Stimulated activated naive CD8-positive, alpha-beta T cell treated with anti-CD3 and anti-CD28 coated beads, Interleukin-15, Interleukin-2, amounts not matched to agents 100 ng/mL and 50 ng/mL, for 24 hours (primary cell): ENCODE measurements around the gene JAK1.
A peak's percentile ranks its signal among the peaks of the same experiment; 100 is the strongest.
"Not testable (repeated sequence)": the region's sequence is repeated elsewhere in the genome, so short reads cannot be mapped to it uniquely, and the experiment has no call there.

Source experiments
- H3K27ac Mint-ChIP-seq: one replicate; pipeline ENCODE4 v1.8.0; 2021; ENCODE audit warnings: mild to moderate bottlenecking, mixed read lengths
- H3K27me3 Mint-ChIP-seq: one replicate; pipeline ENCODE4 v1.8.0; 2021; ENCODE audit warnings: mixed read lengths
- H3K36me3 Mint-ChIP-seq: one replicate; pipeline ENCODE4 v1.8.0; 2021; ENCODE audit warnings: low read depth, mixed read lengths
- H3K4me1 Mint-ChIP-seq: one replicate; pipeline ENCODE4 v1.8.0; 2021; ENCODE audit warnings: low read depth, mixed read lengths
- H3K4me3 Mint-ChIP-seq: one replicate; pipeline ENCODE4 v1.8.0; 2021; ENCODE audit warnings: mild to moderate bottlenecking, mixed read lengths
- H3K9me3 Mint-ChIP-seq: one replicate; pipeline ENCODE4 v1.8.0; 2021; ENCODE audit warnings: mixed read lengths

Gene JAK1

GRCh38 chr1:64929221-64929620 is 37.1 kb downstream of the JAK1 start:
- H3K36me3 Mint-ChIP-seq = peaks cover 28% of the 10 kb centered on the region
- peaks cover 89% of the 10 kb centered on the region for H3K4me1 Mint-ChIP-seq
- H3K27me3 Mint-ChIP-seq = no peaks in the 10 kb centered on the region
- no peaks in the 10 kb centered on the region for H3K9me3 Mint-ChIP-seq
- H3K4me3 Mint-ChIP-seq = no peak overlapping the region
- no peak overlapping the region for H3K27ac Mint-ChIP-seq

GRCh38 chr1:64928325-64928724 is 38.0 kb downstream of the JAK1 start:
- Mint-ChIP-seq H3K4me3 (no peak overlapping the region), H3K27ac (no peak overlapping the region), H3K9me3 (no peaks in the 10 kb centered on the region), H3K36me3 (peaks cover 28% of the 10 kb centered on the region), H3K27me3 (no peaks in the 10 kb centered on the region), H3K4me1 (peaks cover 89% of the 10 kb centered on the region)

- H3K4me1 Mint-ChIP-seq = peaks cover 100% of the 10 kb centered on the region
- H3K9me3 Mint-ChIP-seq = no peaks in the 10 kb centered on the region
- peaks cover 18% of the 10 kb centered on the region for H3K36me3 Mint-ChIP-seq
- no peak overlapping the region for H3K27ac Mint-ChIP-seq
- H3K27me3 Mint-ChIP-seq = no peaks in the 10 kb centered on the region
- H3K4me3 Mint-ChIP-seq = no peak overlapping the region
Observed at GRCh38 chr1:64925594-64925993, 40.8 kb downstream of the JAK1 start.

GRCh38 chr1:64923294-64923718 is 43.0 kb downstream of the JAK1 start:
- Mint-ChIP-seq H3K27me3 (no peaks in the 10 kb centered on the region), H3K36me3 (peaks cover 15% of the 10 kb centered on the region), H3K4me1 (peaks cover 97% of the 10 kb centered on the region), H3K4me3 (peak overlapping the region; percentile 46), H3K27ac (peak overlapping the region; percentile 92), H3K9me3 (no peaks in the 10 kb centered on the region)

- peak overlapping the region; percentile 59 for H3K4me3 Mint-ChIP-seq
- peak overlapping the region; percentile 92 for H3K27ac Mint-ChIP-seq
- H3K27me3 Mint-ChIP-seq = no peaks in the 10 kb centered on the region
- H3K36me3 Mint-ChIP-seq = peaks cover 14% of the 10 kb centered on the region
- H3K4me1 Mint-ChIP-seq = peaks cover 97% of the 10 kb centered on the region
- no peaks in the 10 kb centered on the region for H3K9me3 Mint-ChIP-seq
Observed at GRCh38 chr1:64922336-64922735, 44.0 kb downstream of the JAK1 start.

GRCh38 chr1:64921771-64922170 is 44.6 kb downstream of the JAK1 start:
- Mint-ChIP-seq H3K4me1 (peaks cover 97% of the 10 kb centered on the region), H3K27ac (peak overlapping the region; percentile 92), H3K4me3 (peak overlapping the region; percentile 59), H3K36me3 (peaks cover 9% of the 10 kb centered on the region), H3K9me3 (no peaks in the 10 kb centered on the region), H3K27me3 (no peaks in the 10 kb centered on the region)

GRCh38 chr1:64920941-64921589 is 45.3 kb downstream of the JAK1 start:
- no peaks in the 10 kb centered on the region for H3K9me3 Mint-ChIP-seq

GRCh38 chr1:64919120-64919519 is 47.2 kb downstream of the JAK1 start:
- not testable (repeated sequence) for H3K27ac Mint-ChIP-seq, H3K36me3 Mint-ChIP-seq

More at GRCh38 chr1:64920941-64921589, 45.3 kb downstream of the JAK1 start:
- peaks cover 97% of the 10 kb centered on the region for H3K4me1 Mint-ChIP-seq
- H3K36me3 Mint-ChIP-seq = peaks cover 7% of the 10 kb centered on the region
- peak overlapping the region; percentile 59 for H3K4me3 Mint-ChIP-seq
- H3K27ac Mint-ChIP-seq = peak overlapping the region; percentile 92
- no peaks in the 10 kb centered on the region for H3K27me3 Mint-ChIP-seq

GRCh38 chr1:64917907-64918306 is 48.4 kb downstream of the JAK1 start:
- Mint-ChIP-seq H3K27me3 (no peaks in the 10 kb centered on the region), H3K4me1 (peaks cover 95% of the 10 kb centered on the region), H3K9me3 (no peaks in the 10 kb centered on the region), H3K36me3 (peaks cover 7% of the 10 kb centered on the region), H3K27ac (peak overlapping the region; percentile 39), H3K4me3 (no peak overlapping the region)

More at GRCh38 chr1:64919120-64919519, 47.2 kb downstream of the JAK1 start:
- H3K4me1 Mint-ChIP-seq = peaks cover 95% of the 10 kb centered on the region
- H3K4me3 Mint-ChIP-seq, H3K9me3 Mint-ChIP-seq, H3K27me3 Mint-ChIP-seq: not testable (repeated sequence)

GRCh38 chr1:64917328-64917861 is 49.0 kb downstream of the JAK1 start:
- H3K27ac Mint-ChIP-seq = peak overlapping the region; percentile 39
- no peak overlapping the region for H3K4me3 Mint-ChIP-seq
- no peaks in the 10 kb centered on the region for H3K9me3 Mint-ChIP-seq
- no peaks in the 10 kb centered on the region for H3K27me3 Mint-ChIP-seq
- H3K36me3 Mint-ChIP-seq = peaks cover 7% of the 10 kb centered on the region
- H3K4me1 Mint-ChIP-seq = peaks cover 95% of the 10 kb centered on the region

GRCh38 chr1:64915381-64916274 is 50.7 kb downstream of the JAK1 start:
- Mint-ChIP-seq H3K27ac (no peak overlapping the region), H3K4me3 (no peak overlapping the region), H3K4me1 (peaks cover 95% of the 10 kb centered on the region)

GRCh38 chr1:64913361-64914015 is 52.9 kb downstream of the JAK1 start:
- Mint-ChIP-seq H3K36me3 (peaks cover 3% of the 10 kb centered on the region), H3K9me3 (no peaks in the 10 kb centered on the region), H3K4me1 (peaks cover 98% of the 10 kb centered on the region), H3K27me3 (no peaks in the 10 kb centered on the region), H3K27ac (no peak overlapping the region), H3K4me3 (no peak overlapping the region)

More at GRCh38 chr1:64915381-64916274, 50.7 kb downstream of the JAK1 start:
- H3K9me3 Mint-ChIP-seq = no peaks in the 10 kb centered on the region
- H3K36me3 Mint-ChIP-seq = peaks cover 10% of the 10 kb centered on the region
- no peaks in the 10 kb centered on the region for H3K27me3 Mint-ChIP-seq

- Mint-ChIP-seq H3K36me3 (peaks cover 3% of the 10 kb centered on the region), H3K4me3 (peak overlapping the region; percentile 60), H3K4me1 (peaks cover 98% of the 10 kb centered on the region), H3K27ac (peak overlapping the region; percentile 85), H3K9me3 (no peaks in the 10 kb centered on the region), H3K27me3 (no peaks in the 10 kb centered on the region)
Observed at GRCh38 chr1:64912191-64912590, 54.2 kb downstream of the JAK1 start.

- Mint-ChIP-seq H3K4me1 (peaks cover 98% of the 10 kb centered on the region), H3K4me3 (no peak overlapping the region), H3K27ac (peak overlapping the region; percentile 7), H3K27me3 (no peaks in the 10 kb centered on the region), H3K9me3 (no peaks in the 10 kb centered on the region), H3K36me3 (peaks cover 3% of the 10 kb centered on the region)
Observed at GRCh38 chr1:64911326-64911725, 55.0 kb downstream of the JAK1 start.

GRCh38 chr1:64909031-64909430 is 57.3 kb downstream of the JAK1 start:
- Mint-ChIP-seq H3K36me3 (peaks cover 3% of the 10 kb centered on the region), H3K27me3 (no peaks in the 10 kb centered on the region), H3K9me3 (no peaks in the 10 kb centered on the region), H3K4me1 (peaks cover 99% of the 10 kb centered on the region), H3K27ac (no peak overlapping the region), H3K4me3 (no peak overlapping the region)
